GM06990 (cell line): ENCODE measurements around the gene KANTR.

Experiments used
- DNase-seq: peaks from one replicate; pipeline ENCODE4 v3.0.0-alpha.2; 2011; ENCODE audit not compliant: insufficient read length; ENCODE audit errors: extremely low read depth
- H3K27me3 ChIP-seq: replicated peaks from 2 replicates; pipeline ENCODE4 v1.6.0; 2011; ENCODE audit warnings: low read length; ENCODE audit not compliant: control insufficient read depth, insufficient read depth
- H3K36me3 ChIP-seq: 2 replicates; pipeline ENCODE4 v1.5.1; 2011; ENCODE audit warnings: low read length; ENCODE audit not compliant: control insufficient read depth, insufficient read depth
- H3K4me3 ChIP-seq: replicated peaks from 2 replicates; pipeline ENCODE4 v1.5.1; 2011; ENCODE audit warnings: low read depth, mild to moderate bottlenecking, control low read depth, low read length
- CTCF ChIP-seq: IDR thresholded peaks from 2 replicates; pipeline ENCODE4 v1.5.1; 2011; ENCODE audit warnings: low read length, control low read depth, mild to moderate bottlenecking, inconsistent platforms; ENCODE audit not compliant: insufficient read depth, poor library complexity, severe bottlenecking

Gene KANTR

GRCh38 chrX:53071604-53072417, 22.1 kb upstream of the KANTR start:
- Histone ChIP-seq H3K4me3 (peak overlapping the region; percentile 52), H3K27me3 (no peaks in the 10 kb centered on the region), H3K36me3 (no peaks in the 10 kb centered on the region)
- TF ChIP-seq CTCF: peak; percentile 70
- peak; percentile 76 for DNase-seq

- Histone ChIP-seq H3K4me3 (peak overlapping the region; percentile 52; the same call in 1 of the 2 replicates), H3K27me3 (no peaks in the 10 kb centered on the region), H3K36me3 (no peaks in the 10 kb centered on the region)
- no peak for TF ChIP-seq CTCF
- no peak for DNase-seq
Measured at GRCh38 chrX:53072418-53073114, 21.4 kb upstream of the KANTR start.

GRCh38 chrX:53073115-53073586, 20.8 kb upstream of the KANTR start:
- DNase-seq: no peak
- no peaks in the 10 kb centered on the region for H3K27me3 ChIP-seq
- no peak for TF ChIP-seq CTCF
- H3K4me3 ChIP-seq: no peak overlapping the region
- H3K36me3 ChIP-seq: no peaks in the 10 kb centered on the region

GRCh38 chrX:53075011-53075410, 18.9 kb upstream of the KANTR start:
- no peak overlapping the region for H3K4me3 ChIP-seq
- DNase-seq: no peak
- no peak for TF ChIP-seq CTCF
- no peaks in the 10 kb centered on the region for H3K36me3 ChIP-seq
- H3K27me3 ChIP-seq: no peaks in the 10 kb centered on the region

- H3K27me3 ChIP-seq: no peaks in the 10 kb centered on the region
- no peaks in the 10 kb centered on the region for H3K36me3 ChIP-seq
- no peak overlapping the region for H3K4me3 ChIP-seq
- no peak for DNase-seq
- no peak for TF ChIP-seq CTCF
Measured at GRCh38 chrX:53076671-53077070, 17.3 kb upstream of the KANTR start.
